NCI-H1436 (cell line): ENCODE data around the gene OR2V1.
"Not testable (repeated sequence)": the region's sequence is repeated elsewhere in the genome, so short reads cannot be mapped to it uniquely, and the experiment has no call there.

Source experiments
- DNase-seq: peaks from one replicate; lab custom pipeline; 2025; lab: John Stamatoyannopoulos, UW

Gene OR2V1

GRCh38 chr5:181101930-181102674, 28.9 kb downstream of the OR2V1 start:
- DNase-seq, result not testable (repeated sequence)

GRCh38 chr5:181101030-181101641, 29.8 kb downstream of the OR2V1 start:
- DNase-seq, result not testable (repeated sequence)

GRCh38 chr5:181100121-181100875, 30.7 kb downstream of the OR2V1 start:
- no peak for DNase-seq

GRCh38 chr5:181099602-181100086, 31.3 kb downstream of the OR2V1 start:
- DNase-seq, result no peak

GRCh38 chr5:181098762-181099601, 32.0 kb downstream of the OR2V1 start:
- no peak for DNase-seq

- not testable (repeated sequence) for DNase-seq
These were observed 33.0 kb downstream of the OR2V1 start for GRCh38 chr5:181097759-181098491.

GRCh38 chr5:181097383-181097753, 33.6 kb downstream of the OR2V1 start:
- not testable (repeated sequence) for DNase-seq

GRCh38 chr5:181096721-181097382, 34.1 kb downstream of the OR2V1 start:
- DNase-seq, result not testable (repeated sequence)

- not testable (repeated sequence) for DNase-seq
These were observed 35.8 kb downstream of the OR2V1 start for GRCh38 chr5:181095162-181095561.

GRCh38 chr5:181092428-181092827, 38.5 kb downstream of the OR2V1 start:
- no peak for DNase-seq

GRCh38 chr5:181088289-181088688, 42.7 kb downstream of the OR2V1 start:
- DNase-seq, result no peak

- no peak for DNase-seq
These were observed 43.7 kb downstream of the OR2V1 start for GRCh38 chr5:181087309-181087708.

GRCh38 chr5:181086884-181087205, 44.1 kb downstream of the OR2V1 start:
- no peak for DNase-seq

- no peak for DNase-seq
These were observed 44.7 kb downstream of the OR2V1 start for GRCh38 chr5:181086026-181086883.

- no peak for DNase-seq
These were observed 46.3 kb downstream of the OR2V1 start for GRCh38 chr5:181084621-181085195.

GRCh38 chr5:181081989-181082388, 49.0 kb downstream of the OR2V1 start:
- no peak for DNase-seq

GRCh38 chr5:181076920-181077319, 54.0 kb downstream of the OR2V1 start:
- no peak for DNase-seq
